ENCODE results near the gene THSD7B.

DNA sequence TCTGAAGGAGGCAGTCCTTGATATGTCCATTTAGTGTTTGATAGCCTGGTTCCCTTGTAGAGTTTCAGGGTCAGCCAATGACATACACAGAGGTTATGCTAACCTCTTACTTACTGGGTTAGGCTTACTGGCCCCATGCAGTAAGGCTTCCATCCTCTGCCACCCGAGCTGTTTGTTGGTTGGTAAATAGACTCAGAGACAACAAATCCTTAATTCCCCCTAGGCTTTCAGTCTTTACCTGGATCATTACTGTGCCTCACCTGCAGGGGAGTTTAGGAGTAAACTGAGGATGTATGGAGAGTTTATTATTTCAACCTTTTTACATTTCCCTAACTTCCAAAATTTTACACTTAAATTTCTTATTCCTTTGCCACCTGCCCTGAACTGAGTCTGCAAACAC is 746.2 kb downstream of the THSD7B start:
- TF ChIP-seq, protein P1, sequence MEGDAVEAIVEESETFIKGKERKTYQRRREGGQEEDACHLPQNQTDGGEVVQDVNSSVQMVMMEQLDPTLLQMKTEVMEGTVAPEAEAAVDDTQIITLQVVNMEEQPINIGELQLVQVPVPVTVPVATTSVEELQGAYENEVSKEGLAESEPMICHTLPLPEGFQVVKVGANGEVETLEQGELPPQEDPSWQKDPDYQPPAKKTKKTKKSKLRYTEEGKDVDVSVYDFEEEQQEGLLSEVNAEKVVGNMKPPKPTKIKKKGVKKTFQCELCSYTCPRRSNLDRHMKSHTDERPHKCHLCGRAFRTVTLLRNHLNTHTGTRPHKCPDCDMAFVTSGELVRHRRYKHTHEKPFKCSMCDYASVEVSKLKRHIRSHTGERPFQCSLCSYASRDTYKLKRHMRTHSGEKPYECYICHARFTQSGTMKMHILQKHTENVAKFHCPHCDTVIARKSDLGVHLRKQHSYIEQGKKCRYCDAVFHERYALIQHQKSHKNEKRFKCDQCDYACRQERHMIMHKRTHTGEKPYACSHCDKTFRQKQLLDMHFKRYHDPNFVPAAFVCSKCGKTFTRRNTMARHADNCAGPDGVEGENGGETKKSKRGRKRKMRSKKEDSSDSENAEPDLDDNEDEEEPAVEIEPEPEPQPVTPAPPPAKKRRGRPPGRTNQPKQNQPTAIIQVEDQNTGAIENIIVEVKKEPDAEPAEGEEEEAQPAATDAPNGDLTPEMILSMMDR (conservative IDR thresholded peaks at IDR 0.05; ENCODE audit: low read length), result no peak
- TF ChIP-seq EZH2phosphoT487 (IDR thresholded peaks at IDR 0.05; ENCODE audit: borderline replicate concordance), result no peak

Data from Loucy (cell line).